IMR-90 (cell line): ENCODE measurements around the gene NDUFS2. TPM values are rescaled to one million over a fixed set of nuclear protein-coding genes. Genes with fewer than 3 reads are reported as not detected.

Source experiments
- ATAC-seq: fragments of 200-7000 bp; cut with Tn5 transposase; 2 replicates; pipeline ENCODE4 v1.9.1; 2020; ENCODE audit warnings: low read depth, mild to moderate bottlenecking, moderate library complexity
- BruUV-seq: library from RNA; stranded (reverse); fragments of 400-500 nt; replicated peaks from 2 replicates; lab custom pipeline; 2021; lab: Mats Ljungman, UMichigan
- CTCF ChIA-PET: fragments of 300-600 bp; formaldehyde crosslinking; extraction: SDS; loops from one replicate; lab custom pipeline; 2021; ENCODE audit warnings: antibody characterized with exemption; lab: Yijun Ruan, JAX
- POLR2A ChIA-PET: fragments of 300-600 bp; sonication (Branson Sonifier 250); formaldehyde crosslinking; loops from one replicate; lab custom pipeline; 2022; ENCODE audit warnings: antibody characterized with exemption; ENCODE audit not compliant: unreplicated experiment; lab: Charles Lee
- DNase-seq: peaks from one replicate; pipeline ENCODE4 v3.0.0; 2013
- H2AFZ ChIP-seq: replicated peaks from 2 replicates; pipeline ENCODE3; 2013; ENCODE audit warnings: low read length, mild to moderate bottlenecking; ENCODE audit not compliant: poor library complexity
- H2AK5ac ChIP-seq: 2 replicates; pipeline ENCODE4 v1.6.1; 2013; ENCODE audit warnings: low read depth, low read length, inconsistent platforms
- H2AK9ac ChIP-seq: replicated peaks from 2 replicates; pipeline ENCODE3; 2013; ENCODE audit warnings: mild to moderate bottlenecking, low read depth, low read length, moderate library complexity; ENCODE audit not compliant: poor library complexity
- H2BK120ac ChIP-seq: 2 replicates; pipeline ENCODE4 v1.6.1; 2013; ENCODE audit warnings: low read depth, low read length, inconsistent platforms
- H2BK15ac ChIP-seq: 3 replicates; pipeline ENCODE4 v1.6.1; 2013; ENCODE audit warnings: low read depth, low read length, inconsistent platforms
- H2BK20ac ChIP-seq: 2 replicates; pipeline ENCODE4 v1.6.1; 2013; ENCODE audit warnings: low read depth, mild to moderate bottlenecking, inconsistent platforms, low read length, moderate library complexity
- H2BK5ac ChIP-seq: 2 replicates; pipeline ENCODE4 v1.6.1; 2013; ENCODE audit warnings: mild to moderate bottlenecking, low read depth, low read length, inconsistent platforms; ENCODE audit not compliant: poor library complexity, severe bottlenecking
- H3K14ac ChIP-seq: replicated peaks from 2 replicates; pipeline ENCODE4 v1.6.1; 2013; ENCODE audit warnings: low read depth, low read length, inconsistent platforms
- H3K18ac ChIP-seq: 2 replicates; pipeline ENCODE4 v1.6.1; 2013; ENCODE audit warnings: low read depth, low read length, control low read depth
- H3K23ac ChIP-seq: 2 replicates; pipeline ENCODE4 v1.6.1; 2013; ENCODE audit warnings: low read depth, low read length, inconsistent platforms
- H3K27ac ChIP-seq: 2 replicates; pipeline ENCODE4 v1.5.1; 2013; ENCODE audit warnings: mild to moderate bottlenecking, control low read depth, low read length; ENCODE audit not compliant: insufficient read depth
- H3K27me3 ChIP-seq: 2 replicates; pipeline ENCODE4 v1.6.1; 2013; ENCODE audit warnings: low read length; ENCODE audit not compliant: control insufficient read depth, insufficient read depth
- H3K36me3 ChIP-seq: 2 replicates; pipeline ENCODE4 v1.6.1; 2013; ENCODE audit warnings: low read length, mixed read lengths; ENCODE audit not compliant: control insufficient read depth, insufficient read depth
- H3K4ac ChIP-seq: 2 replicates; pipeline ENCODE4 v1.6.1; 2013; ENCODE audit warnings: low read depth, low read length, inconsistent platforms
- H3K4me1 ChIP-seq: 2 replicates; pipeline ENCODE4 v1.6.1; 2013; ENCODE audit warnings: low read length, mixed read lengths; ENCODE audit not compliant: control insufficient read depth, insufficient read depth
- H3K4me2 ChIP-seq: 2 replicates; pipeline ENCODE4 v1.6.1; 2013; ENCODE audit warnings: low read depth, mild to moderate bottlenecking, control low read depth, low read length, moderate library complexity
- H3K4me3 ChIP-seq: 2 replicates; pipeline ENCODE4 v1.5.1; 2013; ENCODE audit warnings: low read depth, mild to moderate bottlenecking, control low read depth, low read length, moderate library complexity; ENCODE audit not compliant: insufficient read depth
- H3K56ac ChIP-seq: 2 replicates; pipeline ENCODE4 v1.6.1; 2013; ENCODE audit warnings: low read length, inconsistent platforms; ENCODE audit not compliant: insufficient read depth; ENCODE audit errors: extremely low read depth
- H3K79me1 ChIP-seq, 2 experiments: 2 replicates each; pipeline ENCODE4 v1.6.1; 2013; ENCODE audit warnings: low read length in 2 of 2, inconsistent platforms in 1 of 2, low read depth in 1 of 2
- H3K9ac ChIP-seq: 2 replicates; pipeline ENCODE4 v1.6.1; 2013; ENCODE audit warnings: low read depth, low read length, control low read depth
- H3K9me1 ChIP-seq: 2 replicates; pipeline ENCODE4 v1.6.1; 2013; ENCODE audit warnings: low read length, inconsistent platforms; ENCODE audit not compliant: insufficient read depth
- H3K9me3 ChIP-seq: 2 replicates; pipeline ENCODE4 v1.6.1; 2013; ENCODE audit warnings: low read length; ENCODE audit not compliant: control insufficient read depth, insufficient read depth
- H4K20me1 ChIP-seq: 2 replicates; pipeline ENCODE4 v1.6.1; 2013; ENCODE audit warnings: low read length, inconsistent platforms; ENCODE audit not compliant: insufficient read depth
- H4K5ac ChIP-seq: 2 replicates; pipeline ENCODE4 v1.6.1; 2013; ENCODE audit warnings: mild to moderate bottlenecking, low read depth, low read length, control low read depth
- H4K8ac ChIP-seq, 2 experiments: 2 replicates each; pipeline ENCODE4 v1.6.1; 2013; ENCODE audit warnings: low read depth in 2 of 2, low read length in 2 of 2, control low read depth in 1 of 2, inconsistent platforms in 1 of 2
- H4K91ac ChIP-seq: 2 replicates; pipeline ENCODE4 v1.6.1; 2013; ENCODE audit warnings: low read depth, low read length, inconsistent platforms; ENCODE audit not compliant: insufficient read depth
- BHLHE40 ChIP-seq: fragments of 150-350 bp; IDR thresholded peaks from 2 replicates; pipeline ENCODE4 v1.6.1; 2016; ENCODE audit warnings: mild to moderate bottlenecking, low read depth, low read length
- CTCF ChIP-seq: conservative IDR thresholded peaks from 2 replicates; pipeline ENCODE4 v1.5.1; 2012; ENCODE audit warnings: mild to moderate bottlenecking, low read depth, low read length, improper control_type of control experiment
- MAZ ChIP-seq: IDR thresholded peaks from 2 replicates; pipeline ENCODE4 v1.6.1; 2012; ENCODE audit warnings: low read depth, mild to moderate bottlenecking, low read length, improper control_type of control experiment, moderate library complexity, borderline replicate concordance
- MXI1 ChIP-seq: IDR thresholded peaks from 2 replicates; pipeline ENCODE4 v1.6.1; 2012; ENCODE audit warnings: low read depth, mild to moderate bottlenecking, low read length, moderate library complexity, borderline replicate concordance
- NFE2L2 ChIP-seq: fragments of 150-350 bp; IDR thresholded peaks from 2 replicates; pipeline ENCODE4 v1.6.1; 2016; ENCODE audit warnings: low read depth, mild to moderate bottlenecking, low read length
- POLR2A ChIP-seq: IDR thresholded peaks from 2 replicates; pipeline ENCODE4 v1.6.1; 2012; ENCODE audit warnings: mild to moderate bottlenecking, low read depth, low read length
- RAD21 ChIP-seq: IDR thresholded peaks from 2 replicates; pipeline ENCODE4 v1.6.1; 2012; ENCODE audit warnings: low read length, improper control_type of control experiment
- SMC3 ChIP-seq: fragments of 150-350 bp; IDR thresholded peaks from 2 replicates; pipeline ENCODE4 v1.6.1; 2016; ENCODE audit warnings: low read depth, mild to moderate bottlenecking, antibody characterized with exemption, low read length, moderate library complexity
- USF2 ChIP-seq: fragments of 150-350 bp; IDR thresholded peaks from 2 replicates; pipeline ENCODE4 v1.6.1; 2017; ENCODE audit warnings: mild to moderate bottlenecking, antibody characterized with exemption, low read length, low read depth
- whole genome bisulfite sequencing, 2 experiments: methylation state at CpG; one replicate each; pipeline versions ENCODE4 v1.1.5 to v1.1.7; 2013; ENCODE audit warnings: missing lambda C conversion rate in 2 of 2; ENCODE audit not compliant: insufficient read length in 1 of 2; ENCODE audit errors: extremely low coverage in 2 of 2; 5-methylcytosine and 5-hydroxymethylcytosine counted together
- dilution Hi-C: fragments of 300-500 bp; cut with HindIII; formaldehyde crosslinking; loops from one replicate; pipeline ENCODE4 v1.14.3; 2018; ENCODE audit warnings: low sequenced_read_pairs; ENCODE audit not compliant: unreplicated experiment
- in situ Hi-C: fragments of 300-500 bp; cut with MboI; formaldehyde crosslinking; loops from 3 replicates; pipeline ENCODE4 v1.14.3; 2019; ENCODE audit warnings: low sequenced_read_pairs, inconsistent platforms, mixed read lengths
- intact Hi-C: fragments of 100-400 bp; cut with micrococcal nuclease; formaldehyde crosslinking; loops from 2 replicates; pipeline ENCODE4 v1.10.0; 2022
- polyA plus RNA-seq, 3 experiments: library from polyadenylated mRNA; depleted of rRNA; stranded (reverse); fragments of >200 nt; gene quantifications; 2 replicates each; pipeline ENCODE4 v1.2.3, GENCODE V29; 2012; ENCODE audit warnings: low replicate concordance in 1 of 3
- total RNA-seq: library from RNA; depleted of rRNA; stranded (reverse); fragments of >200 nt; gene quantifications from 2 replicates; pipeline ENCODE4 v1.2.3, GENCODE V29; 2012

Gene NDUFS2
- total and polyA plus RNA-seq, 2 of the 4 experiments (the other 2 are of a cell fraction) = 85.5 to 101 TPM

- no peaks in the 10 kb centered on the region; the same call in 1 of the 2 replicates for H3K27me3 ChIP-seq
- H3K4me1 ChIP-seq = peaks cover 11% of the 10 kb centered on the region
- H4K91ac ChIP-seq = no peak overlapping the region
- DNase-seq = no peak
- no peak overlapping the region for H3K4me2 ChIP-seq
- CTCF ChIA-PET = no interaction called here
- peaks cover 4% of the 10 kb centered on the region; the same call in 1 of the 2 replicates for H3K36me3 ChIP-seq
- in situ Hi-C loops (no loop called here), dilution Hi-C loops (no loop called here), intact Hi-C loops (no loop called here)
- ATAC-seq = no peak
- no peak overlapping the region for H3K14ac ChIP-seq
- H3K79me1 ChIP-seq = no peaks in the 10 kb centered on the region
- no peak overlapping the region for H3K4ac ChIP-seq
- no peak overlapping the region for H3K23ac ChIP-seq
- no TSS peak for BruUV-seq
- H3K9me1 ChIP-seq = peaks cover 14% of the 10 kb centered on the region
- no peak overlapping the region for H4K8ac ChIP-seq
- H4K20me1 ChIP-seq = no peaks in the 10 kb centered on the region
- H3K56ac ChIP-seq = no peak overlapping the region
- H3K9me3 ChIP-seq = no peaks in the 10 kb centered on the region
- no peak overlapping the region for H3K9ac ChIP-seq
- no peak overlapping the region for H2BK20ac ChIP-seq
- POLR2A ChIA-PET = no interaction called here
- no peak overlapping the region for H2AK5ac ChIP-seq
- no peak overlapping the region for H2BK15ac ChIP-seq
- H4K5ac ChIP-seq = no peak overlapping the region
- 83% methylated on average over 3 of the region's 5 CpGs; no CpG with 5 or more reads in 1 of the 2 experiments for WGBS, 2 experiments
- no peak overlapping the region for H3K27ac ChIP-seq
- no peak overlapping the region for H2AFZ ChIP-seq
- H2BK5ac ChIP-seq = no peak overlapping the region
- H3K4me3 ChIP-seq = no peak overlapping the region
- H2AK9ac ChIP-seq = no peak overlapping the region
- no peak overlapping the region for H3K18ac ChIP-seq
- H2BK120ac ChIP-seq = no peak overlapping the region
- TF ChIP-seq NFE2L2 (no peak), MXI1 (no peak), USF2 (no peak), RAD21 (no peak), BHLHE40 (no peak), POLR2A (no peak), CTCF (no peak), SMC3 (no peak), MAZ (no peak)
Measured at GRCh38 chr1:161220002-161220401, 17.8 kb downstream of the NDUFS2 start.
